GM23338 (cell line): ENCODE results near the gene FANK1. TPM values are rescaled to one million over a fixed set of nuclear protein-coding genes. Genes with fewer than 3 reads are reported as not detected.

Experiments used
- ATAC-seq: fragments of 200-7000 bp; cut with Tn5 transposase; 3 replicates; pipeline ENCODE4 v1.9.1; 2020
- DNase-seq: peaks from one replicate; pipeline ENCODE4 v3.0.0-alpha.2; 2015; ENCODE audit warnings: low spot score
- H2AFZ ChIP-seq: fragments of 200-600 bp; sonication (generic); 2 replicates; pipeline ENCODE4 v1.8.0; 2016; ENCODE audit warnings: antibody characterized with exemption, mild to moderate bottlenecking, moderate library complexity
- H3F3A ChIP-seq: fragments of 200-600 bp; sonication (generic); replicated peaks from 2 replicates; pipeline ENCODE4 v1.8.0; 2017; ENCODE audit warnings: antibody characterized with exemption, mixed run types, low read depth
- H3K27ac ChIP-seq: fragments of 200-600 bp; sonication (generic); 2 replicates; pipeline ENCODE4 v1.6.1; 2016; ENCODE audit warnings: low read depth
- H3K27me3 ChIP-seq: fragments of 200-600 bp; sonication (generic); 2 replicates; pipeline ENCODE4 v1.8.0; 2016; ENCODE audit warnings: mild to moderate bottlenecking, mixed run types, moderate library complexity; ENCODE audit not compliant: insufficient read depth
- H3K36me3 ChIP-seq: fragments of 200-600 bp; sonication (generic); 2 replicates; pipeline ENCODE4 v1.8.0; 2016; ENCODE audit warnings: mild to moderate bottlenecking; ENCODE audit not compliant: insufficient read depth
- H3K4me1 ChIP-seq: fragments of 200-600 bp; sonication (generic); 2 replicates; pipeline ENCODE4 v1.8.0; 2016; ENCODE audit warnings: mild to moderate bottlenecking, moderate library complexity; ENCODE audit not compliant: insufficient read depth
- H3K4me2 ChIP-seq: fragments of 200-600 bp; sonication (generic); 2 replicates; pipeline ENCODE4 v1.7.1; 2017; ENCODE audit warnings: mixed run types
- H3K4me3 ChIP-seq: fragments of 200-600 bp; sonication (generic); 2 replicates; pipeline ENCODE4 v1.6.1; 2016; ENCODE audit warnings: mixed run types
- H3K79me2 ChIP-seq: fragments of 200-600 bp; sonication (generic); replicated peaks from 2 replicates; pipeline ENCODE4 v1.8.0; 2017; ENCODE audit warnings: mild to moderate bottlenecking; ENCODE audit not compliant: insufficient read depth
- H3K9me2 ChIP-seq: fragments of 200-600 bp; sonication (generic); 2 replicates; pipeline ENCODE4 v1.8.0; 2017; ENCODE audit not compliant: insufficient read depth
- H4K20me1 ChIP-seq: fragments of 200-600 bp; sonication (generic); replicated peaks from 2 replicates; pipeline ENCODE4 v1.8.0; 2017; ENCODE audit warnings: mild to moderate bottlenecking; ENCODE audit not compliant: insufficient read depth
- H3K27ac Mint-ChIP-seq: 2 replicates; pipeline ENCODE4 v1.8.0; 2020; ENCODE audit warnings: inconsistent platforms, mild to moderate bottlenecking, moderate library complexity, mixed read lengths
- H3K27me3 Mint-ChIP-seq: 3 replicates; pipeline ENCODE4 v1.8.0; 2022; ENCODE audit warnings: low read depth, mild to moderate bottlenecking, moderate library complexity, mixed read lengths, inconsistent platforms; ENCODE audit not compliant: insufficient read depth, poor library complexity
- H3K36me3 Mint-ChIP-seq: 3 replicates; pipeline ENCODE4 v1.8.0; 2021; ENCODE audit warnings: low read depth, mild to moderate bottlenecking, inconsistent platforms, moderate library complexity, mixed read lengths
- H3K4me1 Mint-ChIP-seq: 3 replicates; pipeline ENCODE4 v1.8.0; 2020; ENCODE audit warnings: mild to moderate bottlenecking, inconsistent platforms, mixed read lengths
- H3K4me3 Mint-ChIP-seq: 3 replicates; pipeline ENCODE4 v1.8.0; 2021; ENCODE audit warnings: moderate library complexity, mild to moderate bottlenecking, inconsistent platforms, mixed read lengths
- H3K9me3 Mint-ChIP-seq: 3 replicates; pipeline ENCODE4 v1.8.0; 2020; ENCODE audit warnings: moderate library complexity, mild to moderate bottlenecking, inconsistent platforms, mixed read lengths
- CREB1 ChIP-seq: fragments of 250-450 bp; sonication (Bioruptor Pico); IDR thresholded peaks from 2 replicates; pipeline ENCODE4 v1.5.0; 2020; ENCODE audit warnings: low read depth, mild to moderate bottlenecking, moderate library complexity
- EZH2 ChIP-seq: fragments of 200-600 bp; sonication (generic); IDR thresholded peaks from one replicate; pipeline ENCODE4 v1.8.0; 2017; ENCODE audit warnings: antibody characterized with exemption, mild to moderate bottlenecking, low read depth; ENCODE audit not compliant: unreplicated experiment
- EZH2phosphoT487 ChIP-seq: fragments of 200-600 bp; sonication (generic); IDR thresholded peaks from one replicate; pipeline ENCODE4 v1.8.1; 2018; ENCODE audit warnings: antibody characterized with exemption; ENCODE audit not compliant: unreplicated experiment
- JUNB ChIP-seq: IDR thresholded peaks from one replicate; pipeline ENCODE4 v1.6.1; 2016; ENCODE audit warnings: antibody characterized with exemption; ENCODE audit not compliant: unreplicated experiment
- NANOG ChIP-seq: IDR thresholded peaks from 2 replicates; pipeline ENCODE4 v1.6.1; 2016; ENCODE audit warnings: antibody characterized with exemption, borderline replicate concordance
- POLR2AphosphoS5 ChIP-seq: IDR thresholded peaks from 2 replicates; pipeline ENCODE4 v1.6.1; 2016; ENCODE audit warnings: antibody characterized with exemption, low read depth
- STAT1 ChIP-seq: IDR thresholded peaks from one replicate; pipeline ENCODE4 v1.6.1; 2016; ENCODE audit warnings: antibody characterized with exemption; ENCODE audit not compliant: unreplicated experiment
- ZNF114 ChIP-seq: fragments of 250-450 bp; sonication (Bioruptor Pico); IDR thresholded peaks from 2 replicates; pipeline ENCODE4 v1.5.0; 2020; ENCODE audit warnings: mild to moderate bottlenecking, moderate library complexity
- ZNF331 ChIP-seq: fragments of 250-450 bp; sonication (Bioruptor Pico); IDR thresholded peaks from 2 replicates; pipeline ENCODE4 v1.5.0; 2020; ENCODE audit warnings: low read depth, mild to moderate bottlenecking, moderate library complexity
- polyA plus RNA-seq: library from polyadenylated mRNA; unstranded; fragments of >200 nt; fragmentation: Nextera tagmentation; extraction: Ambion mirVana; gene quantifications from 2 replicates; pipeline ENCODE4 v1.2.1, GENCODE V29; 2016
- total RNA-seq: library from RNA; depleted of rRNA; stranded (reverse); fragments of >200 nt; shearing (Covaris generic); gene quantifications from 2 replicates; pipeline ENCODE4 v1.2.3, GENCODE V29; 2014
- TF ChIP-seq, protein P1 (sequence below): IDR thresholded peaks from 2 replicates; pipeline ENCODE4 v1.6.1; 2016; ENCODE audit warnings: antibody characterized with exemption
- TF ChIP-seq, protein P2 (sequence below), 2 experiments: fragments of 200-600 bp in 1 of 2; sonication (generic) in 1 of 2; conservative IDR thresholded peaks; 2 replicates each; pipeline versions ENCODE4 v1.5.1 to v1.6.1; 2016 to 2017; ENCODE audit warnings: antibody characterized with exemption in 2 of 2, low read depth in 2 of 2, mild to moderate bottlenecking in 2 of 2, moderate library complexity in 1 of 2
- TF ChIP-seq, protein P3 (sequence below): IDR thresholded peaks from one replicate; pipeline ENCODE4 v1.6.1; 2018; ENCODE audit warnings: antibody characterized with exemption; ENCODE audit not compliant: unreplicated experiment
- TF ChIP-seq, protein P4 (sequence below): fragments of 250-450 bp; sonication (Bioruptor Pico); IDR thresholded peaks from 2 replicates; pipeline ENCODE4 v1.5.0; 2020; ENCODE audit warnings: mild to moderate bottlenecking, moderate library complexity

Gene FANK1
- total and polyA plus RNA-seq, 2 experiments from 2014 or later: 0.37 to 0.69 TPM

DNA sequence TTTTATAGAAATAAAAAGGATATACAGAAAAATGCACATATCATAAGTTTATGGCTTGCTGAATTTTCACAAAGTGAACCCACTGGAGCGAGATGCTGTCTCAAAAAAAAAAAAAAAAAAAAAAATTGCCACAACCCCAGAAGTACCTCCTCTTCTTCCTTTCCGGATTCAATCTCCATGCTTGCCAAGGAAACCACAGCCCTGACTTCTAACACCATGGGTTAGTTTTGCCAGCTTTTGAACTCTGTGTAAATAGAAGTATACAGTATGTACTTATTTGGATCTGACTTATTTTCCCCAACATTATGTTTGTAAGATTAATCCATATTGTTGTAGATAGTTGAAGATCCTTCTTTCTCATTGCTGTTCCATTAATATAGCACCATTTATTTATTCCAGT is 40.0 kb downstream of the FANK1 start:
- Mint-ChIP-seq H3K36me3 (no peaks in the 10 kb centered on the region), H3K27me3 (no peaks in the 10 kb centered on the region), H3K4me3 (no peak overlapping the region)

More for the DNA sequence above, 40.0 kb downstream of the FANK1 start:
- Histone ChIP-seq H2AFZ (no peak overlapping the region), H3K9me2 (peaks cover 3% of the 10 kb centered on the region; the same call in 1 of the 2 replicates), H4K20me1 (no peaks in the 10 kb centered on the region), H3K27ac (no peak overlapping the region), H3K4me3 (no peak overlapping the region), H3K27me3 (no peaks in the 10 kb centered on the region), H3K36me3 (no peaks in the 10 kb centered on the region), H3K4me2 (no peak overlapping the region), H3K4me1 (no peaks in the 10 kb centered on the region), H3F3A (no peaks in the 10 kb centered on the region), H3K79me2 (no peaks in the 10 kb centered on the region)
- TF ChIP-seq EZH2: no peak
- TF ChIP-seq, protein P1, sequence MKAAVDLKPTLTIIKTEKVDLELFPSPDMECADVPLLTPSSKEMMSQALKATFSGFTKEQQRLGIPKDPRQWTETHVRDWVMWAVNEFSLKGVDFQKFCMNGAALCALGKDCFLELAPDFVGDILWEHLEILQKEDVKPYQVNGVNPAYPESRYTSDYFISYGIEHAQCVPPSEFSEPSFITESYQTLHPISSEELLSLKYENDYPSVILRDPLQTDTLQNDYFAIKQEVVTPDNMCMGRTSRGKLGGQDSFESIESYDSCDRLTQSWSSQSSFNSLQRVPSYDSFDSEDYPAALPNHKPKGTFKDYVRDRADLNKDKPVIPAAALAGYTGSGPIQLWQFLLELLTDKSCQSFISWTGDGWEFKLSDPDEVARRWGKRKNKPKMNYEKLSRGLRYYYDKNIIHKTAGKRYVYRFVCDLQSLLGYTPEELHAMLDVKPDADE: no peak
- no peak for TF ChIP-seq STAT1
- no peak for TF ChIP-seq NANOG
- TF ChIP-seq, protein P2, sequence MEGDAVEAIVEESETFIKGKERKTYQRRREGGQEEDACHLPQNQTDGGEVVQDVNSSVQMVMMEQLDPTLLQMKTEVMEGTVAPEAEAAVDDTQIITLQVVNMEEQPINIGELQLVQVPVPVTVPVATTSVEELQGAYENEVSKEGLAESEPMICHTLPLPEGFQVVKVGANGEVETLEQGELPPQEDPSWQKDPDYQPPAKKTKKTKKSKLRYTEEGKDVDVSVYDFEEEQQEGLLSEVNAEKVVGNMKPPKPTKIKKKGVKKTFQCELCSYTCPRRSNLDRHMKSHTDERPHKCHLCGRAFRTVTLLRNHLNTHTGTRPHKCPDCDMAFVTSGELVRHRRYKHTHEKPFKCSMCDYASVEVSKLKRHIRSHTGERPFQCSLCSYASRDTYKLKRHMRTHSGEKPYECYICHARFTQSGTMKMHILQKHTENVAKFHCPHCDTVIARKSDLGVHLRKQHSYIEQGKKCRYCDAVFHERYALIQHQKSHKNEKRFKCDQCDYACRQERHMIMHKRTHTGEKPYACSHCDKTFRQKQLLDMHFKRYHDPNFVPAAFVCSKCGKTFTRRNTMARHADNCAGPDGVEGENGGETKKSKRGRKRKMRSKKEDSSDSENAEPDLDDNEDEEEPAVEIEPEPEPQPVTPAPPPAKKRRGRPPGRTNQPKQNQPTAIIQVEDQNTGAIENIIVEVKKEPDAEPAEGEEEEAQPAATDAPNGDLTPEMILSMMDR (conservative IDR thresholded peaks at IDR 0.05; ENCODE audit: low read depth in 2 of 2): no peak
- no peak for TF ChIP-seq ZNF331 (CRISPR knock-in tag)
- TF ChIP-seq EZH2phosphoT487: no peak
- TF ChIP-seq, protein P3, sequence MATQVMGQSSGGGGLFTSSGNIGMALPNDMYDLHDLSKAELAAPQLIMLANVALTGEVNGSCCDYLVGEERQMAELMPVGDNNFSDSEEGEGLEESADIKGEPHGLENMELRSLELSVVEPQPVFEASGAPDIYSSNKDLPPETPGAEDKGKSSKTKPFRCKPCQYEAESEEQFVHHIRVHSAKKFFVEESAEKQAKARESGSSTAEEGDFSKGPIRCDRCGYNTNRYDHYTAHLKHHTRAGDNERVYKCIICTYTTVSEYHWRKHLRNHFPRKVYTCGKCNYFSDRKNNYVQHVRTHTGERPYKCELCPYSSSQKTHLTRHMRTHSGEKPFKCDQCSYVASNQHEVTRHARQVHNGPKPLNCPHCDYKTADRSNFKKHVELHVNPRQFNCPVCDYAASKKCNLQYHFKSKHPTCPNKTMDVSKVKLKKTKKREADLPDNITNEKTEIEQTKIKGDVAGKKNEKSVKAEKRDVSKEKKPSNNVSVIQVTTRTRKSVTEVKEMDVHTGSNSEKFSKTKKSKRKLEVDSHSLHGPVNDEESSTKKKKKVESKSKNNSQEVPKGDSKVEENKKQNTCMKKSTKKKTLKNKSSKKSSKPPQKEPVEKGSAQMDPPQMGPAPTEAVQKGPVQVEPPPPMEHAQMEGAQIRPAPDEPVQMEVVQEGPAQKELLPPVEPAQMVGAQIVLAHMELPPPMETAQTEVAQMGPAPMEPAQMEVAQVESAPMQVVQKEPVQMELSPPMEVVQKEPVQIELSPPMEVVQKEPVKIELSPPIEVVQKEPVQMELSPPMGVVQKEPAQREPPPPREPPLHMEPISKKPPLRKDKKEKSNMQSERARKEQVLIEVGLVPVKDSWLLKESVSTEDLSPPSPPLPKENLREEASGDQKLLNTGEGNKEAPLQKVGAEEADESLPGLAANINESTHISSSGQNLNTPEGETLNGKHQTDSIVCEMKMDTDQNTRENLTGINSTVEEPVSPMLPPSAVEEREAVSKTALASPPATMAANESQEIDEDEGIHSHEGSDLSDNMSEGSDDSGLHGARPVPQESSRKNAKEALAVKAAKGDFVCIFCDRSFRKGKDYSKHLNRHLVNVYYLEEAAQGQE: no peak
- no peak for TF ChIP-seq CREB1 (CRISPR knock-in tag)
- TF ChIP-seq JUNB: no peak
- no peak for TF ChIP-seq POLR2AphosphoS5
- TF ChIP-seq, protein P4, sequence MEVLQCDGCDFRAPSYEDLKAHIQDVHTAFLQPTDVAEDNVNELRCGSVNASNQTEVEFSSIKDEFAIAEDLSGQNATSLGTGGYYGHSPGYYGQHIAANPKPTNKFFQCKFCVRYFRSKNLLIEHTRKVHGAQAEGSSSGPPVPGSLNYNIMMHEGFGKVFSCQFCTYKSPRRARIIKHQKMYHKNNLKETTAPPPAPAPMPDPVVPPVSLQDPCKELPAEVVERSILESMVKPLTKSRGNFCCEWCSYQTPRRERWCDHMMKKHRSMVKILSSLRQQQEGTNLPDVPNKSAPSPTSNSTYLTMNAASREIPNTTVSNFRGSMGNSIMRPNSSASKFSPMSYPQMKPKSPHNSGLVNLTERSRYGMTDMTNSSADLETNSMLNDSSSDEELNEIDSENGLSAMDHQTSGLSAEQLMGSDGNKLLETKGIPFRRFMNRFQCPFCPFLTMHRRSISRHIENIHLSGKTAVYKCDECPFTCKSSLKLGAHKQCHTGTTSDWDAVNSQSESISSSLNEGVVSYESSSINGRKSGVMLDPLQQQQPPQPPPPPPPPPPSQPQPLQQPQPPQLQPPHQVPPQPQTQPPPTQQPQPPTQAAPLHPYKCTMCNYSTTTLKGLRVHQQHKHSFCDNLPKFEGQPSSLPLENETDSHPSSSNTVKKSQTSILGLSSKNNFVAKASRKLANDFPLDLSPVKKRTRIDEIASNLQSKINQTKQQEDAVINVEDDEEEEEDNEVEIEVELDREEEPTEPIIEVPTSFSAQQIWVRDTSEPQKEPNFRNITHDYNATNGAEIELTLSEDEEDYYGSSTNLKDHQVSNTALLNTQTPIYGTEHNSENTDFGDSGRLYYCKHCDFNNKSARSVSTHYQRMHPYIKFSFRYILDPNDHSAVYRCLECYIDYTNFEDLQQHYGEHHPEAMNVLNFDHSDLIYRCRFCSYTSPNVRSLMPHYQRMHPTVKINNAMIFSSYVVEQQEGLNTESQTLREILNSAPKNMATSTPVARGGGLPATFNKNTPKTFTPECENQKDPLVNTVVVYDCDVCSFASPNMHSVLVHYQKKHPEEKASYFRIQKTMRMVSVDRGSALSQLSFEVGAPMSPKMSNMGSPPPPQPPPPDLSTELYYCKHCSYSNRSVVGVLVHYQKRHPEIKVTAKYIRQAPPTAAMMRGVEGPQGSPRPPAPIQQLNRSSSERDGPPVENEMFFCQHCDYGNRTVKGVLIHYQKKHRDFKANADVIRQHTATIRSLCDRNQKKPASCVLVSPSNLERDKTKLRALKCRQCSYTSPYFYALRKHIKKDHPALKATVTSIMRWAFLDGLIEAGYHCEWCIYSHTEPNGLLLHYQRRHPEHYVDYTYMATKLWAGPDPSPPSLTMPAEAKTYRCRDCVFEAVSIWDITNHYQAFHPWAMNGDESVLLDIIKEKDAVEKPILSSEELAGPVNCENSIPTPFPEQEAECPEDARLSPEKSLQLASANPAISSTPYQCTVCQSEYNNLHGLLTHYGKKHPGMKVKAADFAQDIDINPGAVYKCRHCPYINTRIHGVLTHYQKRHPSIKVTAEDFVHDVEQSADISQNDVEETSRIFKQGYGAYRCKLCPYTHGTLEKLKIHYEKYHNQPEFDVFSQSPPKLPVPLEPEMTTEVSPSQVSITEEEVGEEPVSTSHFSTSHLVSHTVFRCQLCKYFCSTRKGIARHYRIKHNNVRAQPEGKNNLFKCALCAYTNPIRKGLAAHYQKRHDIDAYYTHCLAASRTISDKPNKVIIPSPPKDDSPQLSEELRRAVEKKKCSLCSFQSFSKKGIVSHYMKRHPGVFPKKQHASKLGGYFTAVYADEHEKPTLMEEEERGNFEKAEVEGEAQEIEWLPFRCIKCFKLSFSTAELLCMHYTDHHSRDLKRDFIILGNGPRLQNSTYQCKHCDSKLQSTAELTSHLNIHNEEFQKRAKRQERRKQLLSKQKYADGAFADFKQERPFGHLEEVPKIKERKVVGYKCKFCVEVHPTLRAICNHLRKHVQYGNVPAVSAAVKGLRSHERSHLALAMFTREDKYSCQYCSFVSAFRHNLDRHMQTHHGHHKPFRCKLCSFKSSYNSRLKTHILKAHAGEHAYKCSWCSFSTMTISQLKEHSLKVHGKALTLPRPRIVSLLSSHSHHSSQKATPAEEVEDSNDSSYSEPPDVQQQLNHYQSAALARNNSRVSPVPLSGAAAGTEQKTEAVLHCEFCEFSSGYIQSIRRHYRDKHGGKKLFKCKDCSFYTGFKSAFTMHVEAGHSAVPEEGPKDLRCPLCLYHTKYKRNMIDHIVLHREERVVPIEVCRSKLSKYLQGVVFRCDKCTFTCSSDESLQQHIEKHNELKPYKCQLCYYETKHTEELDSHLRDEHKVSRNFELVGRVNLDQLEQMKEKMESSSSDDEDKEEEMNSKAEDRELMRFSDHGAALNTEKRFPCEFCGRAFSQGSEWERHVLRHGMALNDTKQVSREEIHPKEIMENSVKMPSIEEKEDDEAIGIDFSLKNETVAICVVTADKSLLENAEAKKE: no peak
- no peak for TF ChIP-seq ZNF114 (CRISPR knock-in tag)
- peaks cover 5% of the 10 kb centered on the region; the same call in 2 of the 3 replicates for H3K4me1 Mint-ChIP-seq
- ATAC-seq (no peak), DNase-seq (no peak)
- no peak overlapping the region for H3K27ac Mint-ChIP-seq
- no peaks in the 10 kb centered on the region for H3K9me3 Mint-ChIP-seq
